Measurements from ENCODE around the gene DTYMK.

Gene DTYMK

GRCh38 chr2:241703032-241703604 lies 16.5 kb upstream of the DTYMK start:
- no peak for DNase-seq

- DNase-seq, result peak; percentile 82
These were observed 15.8 kb upstream of the DTYMK start for GRCh38 chr2:241702155-241703031.

- DNase-seq, result peak; percentile 96
These were observed 15.0 kb upstream of the DTYMK start, which contains the start of gene ING5 for GRCh38 chr2:241701399-241702154. Gene ING5 (plus strand): TSS chr2:241702039. CDS start chr2:241702066, 27 bp downstream.

DNA sequence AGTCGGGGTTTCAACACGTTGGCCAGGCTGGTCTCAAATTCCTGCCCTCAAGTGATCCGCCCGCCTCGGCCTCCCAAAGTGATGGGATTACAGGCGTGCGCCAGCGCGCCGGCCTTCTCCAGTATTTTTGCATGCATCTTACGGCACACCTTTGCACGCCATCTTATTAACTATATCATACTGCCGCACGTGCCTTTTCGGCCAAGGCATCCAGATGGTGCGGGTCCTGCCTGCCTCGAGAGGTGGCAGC lies 14.5 kb upstream of the DTYMK start:
- no peak for DNase-seq

GRCh38 chr2:241695651-241696050 lies 9.0 kb upstream of the DTYMK start:
- DNase-seq, result no peak

GRCh38 chr2:241692448-241692847 lies 5.8 kb upstream of the DTYMK start:
- DNase-seq, result no peak

GRCh38 chr2:241690202-241690717 lies 3.6 kb upstream of the DTYMK start:
- DNase-seq, result no peak

GRCh38 chr2:241689306-241689705 lies 2.7 kb upstream of the DTYMK start:
- DNase-seq, result no peak

GRCh38 chr2:241686324-241686649 lies 328 bp downstream of the DTYMK start:
- no peak for DNase-seq

- no peak for DNase-seq
These were observed 5.6 kb downstream of the DTYMK start for GRCh38 chr2:241680827-241681599.

- DNase-seq, result no peak
These were observed 6.6 kb downstream of the DTYMK start for GRCh38 chr2:241680044-241680443.

GRCh38 chr2:241678784-241679540 lies 7.7 kb downstream of the DTYMK start:
- DNase-seq, result no peak

GRCh38 chr2:241678307-241678706 lies 8.3 kb downstream of the DTYMK start:
- no peak for DNase-seq

DNA sequence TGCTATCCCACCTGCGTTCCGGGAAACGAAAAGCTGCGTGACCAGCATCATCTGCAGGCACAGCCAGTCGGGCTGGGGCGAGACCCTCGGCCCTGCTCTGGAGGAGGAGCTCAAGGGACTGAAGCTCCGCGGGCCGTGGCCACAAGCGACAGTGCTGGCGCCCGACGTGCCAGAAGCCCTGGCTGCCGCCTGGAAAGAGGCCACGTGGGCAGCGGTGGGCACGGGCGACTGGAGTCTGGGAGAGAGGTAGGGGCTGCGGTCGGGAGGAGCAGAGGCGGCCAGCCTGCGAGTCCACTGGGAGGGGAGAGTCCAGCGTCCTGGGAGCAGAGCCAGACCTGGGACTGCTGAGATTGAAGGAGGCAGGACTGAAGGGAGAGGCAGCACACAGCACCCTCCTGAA lies 9.2 kb downstream of the DTYMK start:
- no peak for DNase-seq

DNA sequence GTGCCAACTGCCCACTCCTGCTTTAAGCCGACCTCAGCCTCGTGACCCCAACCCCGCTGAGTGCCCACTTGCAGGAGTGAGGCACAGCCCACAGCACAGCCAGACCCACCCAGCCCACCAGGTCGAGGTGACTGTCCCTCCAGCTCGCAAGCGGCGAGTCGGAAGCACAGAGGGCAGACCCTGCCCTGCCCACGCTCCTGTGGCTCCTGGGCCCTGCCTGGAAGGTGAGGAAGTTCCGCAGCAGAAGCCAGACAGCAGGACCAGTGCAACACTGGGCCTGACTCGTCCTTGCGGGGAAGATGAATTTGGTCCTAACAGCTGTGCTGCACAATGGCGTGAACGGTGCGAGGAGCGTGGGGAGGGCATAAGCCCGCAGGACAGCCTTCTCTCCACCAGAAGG lies 9.9 kb downstream of the DTYMK start:
- no peak for DNase-seq

- no peak for DNase-seq
These were observed 10.7 kb downstream of the DTYMK start for GRCh38 chr2:241675885-241676284.

DNA sequence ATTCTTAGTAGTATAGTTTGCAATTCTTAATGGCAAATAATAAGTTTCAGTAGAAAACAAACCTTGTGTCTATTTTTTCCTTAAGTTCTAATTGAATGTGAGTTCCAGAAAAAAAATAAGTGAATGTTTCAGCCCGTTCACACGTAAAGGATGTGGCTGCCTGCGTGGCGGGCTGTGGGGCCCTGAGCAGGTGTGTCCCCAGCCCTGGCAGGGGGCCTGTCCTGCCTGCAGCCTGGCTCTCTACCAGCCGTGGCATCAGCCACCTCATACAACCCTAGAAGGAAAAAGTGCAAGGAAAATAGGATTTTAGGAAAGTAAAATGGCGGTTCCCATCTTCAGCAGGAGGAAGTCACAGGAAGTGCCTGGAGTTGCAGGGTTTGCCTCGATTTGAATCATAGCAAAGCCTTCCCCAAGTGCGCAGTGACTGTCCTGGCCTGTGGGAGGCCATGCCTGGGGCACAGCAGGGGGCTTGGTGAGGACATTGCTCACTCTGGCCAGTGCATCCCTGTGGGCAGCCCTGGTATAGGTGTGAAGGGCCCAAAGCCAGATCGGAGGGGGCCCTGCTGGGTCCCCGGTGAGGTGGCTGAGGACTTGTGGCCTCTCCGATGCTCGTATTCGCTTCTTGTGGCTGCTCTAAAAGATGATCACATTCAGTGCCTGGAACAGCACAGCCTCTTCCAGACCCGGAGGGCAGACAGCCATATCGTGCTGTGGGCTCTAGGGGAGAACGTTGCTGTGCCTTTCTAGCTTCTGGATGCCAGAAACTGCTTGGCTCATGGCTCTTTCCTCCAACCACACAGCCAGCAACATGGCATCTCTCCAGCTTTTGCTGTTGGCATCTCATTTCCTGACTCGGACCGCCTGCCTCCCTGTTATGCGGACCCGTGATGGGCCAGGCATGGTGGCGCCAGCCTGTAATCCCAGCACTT lies 12.6 kb downstream of the DTYMK start:
- DNase-seq, result no peak

- no peak for DNase-seq
These were observed 13.4 kb downstream of the DTYMK start for GRCh38 chr2:241673189-241673663.

DNA sequence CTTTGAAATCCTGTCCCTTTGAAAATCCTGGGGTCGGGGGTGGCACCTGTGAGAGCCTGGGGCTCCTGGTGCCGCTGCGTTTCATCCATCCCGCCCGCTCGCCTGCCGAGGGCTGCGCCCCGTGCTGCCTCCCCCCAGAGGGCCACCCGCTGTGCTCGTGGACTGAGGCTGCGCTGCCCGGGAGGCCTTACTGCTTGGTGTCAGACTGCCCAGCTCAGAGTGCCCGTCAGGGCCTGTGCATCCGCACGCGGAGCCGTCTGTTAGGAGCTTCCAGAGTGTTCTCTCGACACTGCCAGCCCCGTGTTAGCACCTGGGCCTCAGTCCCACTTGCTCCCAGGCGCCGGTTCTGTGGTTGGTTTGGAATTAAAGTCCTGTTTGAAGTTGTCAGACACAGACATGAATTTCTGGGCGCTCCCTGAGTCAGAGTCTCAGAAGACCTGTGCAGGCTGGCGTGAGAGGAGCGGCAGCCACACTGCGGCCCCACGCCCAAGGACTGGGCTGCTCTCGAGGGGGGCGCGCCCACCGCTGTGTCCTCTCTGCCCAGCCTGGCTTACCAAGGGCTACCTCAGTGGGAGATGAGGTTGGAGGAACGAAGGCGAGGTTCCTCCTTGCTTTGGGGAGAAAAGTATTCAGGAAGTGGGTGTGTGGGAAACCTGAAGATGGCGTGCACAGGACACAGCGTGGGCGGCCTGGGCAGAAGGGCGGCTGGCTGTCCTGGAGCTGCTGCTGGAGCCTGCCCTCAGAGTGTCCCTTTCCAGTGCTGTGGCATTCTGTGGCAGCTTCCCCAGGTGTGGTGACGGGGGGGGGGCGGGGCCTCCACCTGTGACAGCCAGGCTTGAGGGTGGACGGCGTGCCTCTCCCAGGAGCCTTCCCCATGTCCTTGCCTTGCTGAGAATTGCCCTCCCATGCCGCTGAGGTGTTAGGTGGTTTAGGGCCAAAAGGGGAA lies 14.1 kb downstream of the DTYMK start:
- no peak for DNase-seq

Data from T-helper 9 cell (primary cell).